HG02588 (cell line): Measurements from ENCODE around the gene TFCP2L1.

ENCODE experiments used
- ATAC-seq: cut with Tn5 transposase; IDR thresholded peaks from one replicate; pipeline ENCODE4 v1.9.1; 2021; ENCODE audit warnings: mild to moderate bottlenecking, moderate library complexity; ENCODE audit not compliant: unreplicated experiment

TFCP2L1 gene

DNA sequence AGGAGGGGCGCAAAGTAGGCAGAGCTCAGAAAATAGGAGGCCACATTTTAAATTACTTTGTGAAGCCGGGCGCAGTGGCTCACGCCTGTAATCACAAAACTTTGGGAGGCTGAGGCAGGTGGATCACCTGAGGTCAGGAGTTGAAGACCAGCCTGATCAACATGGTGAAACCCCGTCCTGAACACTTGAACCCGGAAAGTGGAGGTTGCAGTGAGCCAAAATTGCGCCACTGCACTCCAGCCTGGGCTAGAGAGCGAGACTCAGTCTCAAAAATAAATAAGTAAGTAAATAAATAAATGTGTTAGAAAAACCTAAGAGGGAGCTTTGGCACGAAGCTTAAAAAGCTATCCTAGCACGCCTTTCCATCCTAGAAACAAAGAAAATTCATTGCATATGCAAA is 105.5 kb downstream of the TFCP2L1 start:
- ATAC-seq, result no peak

- ATAC-seq, result no peak
These were observed 106.3 kb downstream of the TFCP2L1 start for GRCh38 chr2:121178730-121179129.

DNA sequence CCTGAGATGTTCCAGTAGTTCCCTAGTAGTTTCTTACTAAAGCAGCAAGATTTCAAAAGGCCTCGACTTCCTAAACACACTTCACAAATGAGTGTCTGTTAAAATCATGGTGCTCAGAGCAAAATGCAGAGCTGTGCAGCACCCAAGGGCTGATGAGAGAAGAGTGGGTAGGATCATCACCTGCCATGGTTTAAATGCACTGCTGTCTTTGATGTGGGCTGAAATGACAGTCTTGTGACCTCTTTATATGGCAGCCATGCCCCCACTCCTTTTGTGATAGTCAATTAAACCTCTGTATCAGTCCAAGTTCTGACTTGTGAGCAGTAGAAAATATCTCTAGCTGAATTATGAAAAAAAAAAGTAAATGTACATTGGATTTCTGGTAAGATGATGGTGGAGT is 107.1 kb downstream of the TFCP2L1 start:
- ATAC-seq, result no peak

GRCh38 chr2:121175326-121175725 is 109.7 kb downstream of the TFCP2L1 start:
- no peak for ATAC-seq

GRCh38 chr2:121173806-121174205 is 111.2 kb downstream of the TFCP2L1 start:
- ATAC-seq, result no peak

- ATAC-seq, result no peak
These were observed 111.9 kb downstream of the TFCP2L1 start for GRCh38 chr2:121173112-121173511.

- no peak for ATAC-seq
These were observed 112.5 kb downstream of the TFCP2L1 start for GRCh38 chr2:121172456-121172855.

- no peak for ATAC-seq
These were observed 113.3 kb downstream of the TFCP2L1 start for GRCh38 chr2:121171625-121172119.

DNA sequence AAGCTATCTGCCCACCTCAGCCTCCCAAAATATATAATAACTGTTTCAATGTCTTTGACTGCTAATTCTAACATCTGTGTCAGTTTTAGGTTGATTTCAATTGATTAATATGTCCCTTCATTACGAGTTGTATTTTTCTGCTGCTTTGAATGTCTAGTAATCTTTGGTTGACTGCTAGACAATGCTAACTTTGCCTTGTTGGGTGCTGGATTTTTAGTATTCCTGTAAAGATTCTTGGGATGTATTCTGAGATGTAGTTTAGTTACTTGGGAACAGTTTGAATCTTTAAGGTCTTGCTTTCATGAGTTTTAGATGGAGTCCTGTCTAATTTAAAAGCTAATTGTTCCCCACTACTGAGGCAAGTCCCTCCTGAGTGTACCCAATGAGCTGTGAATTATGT is 114.4 kb downstream of the TFCP2L1 start:
- ATAC-seq, result no peak

DNA sequence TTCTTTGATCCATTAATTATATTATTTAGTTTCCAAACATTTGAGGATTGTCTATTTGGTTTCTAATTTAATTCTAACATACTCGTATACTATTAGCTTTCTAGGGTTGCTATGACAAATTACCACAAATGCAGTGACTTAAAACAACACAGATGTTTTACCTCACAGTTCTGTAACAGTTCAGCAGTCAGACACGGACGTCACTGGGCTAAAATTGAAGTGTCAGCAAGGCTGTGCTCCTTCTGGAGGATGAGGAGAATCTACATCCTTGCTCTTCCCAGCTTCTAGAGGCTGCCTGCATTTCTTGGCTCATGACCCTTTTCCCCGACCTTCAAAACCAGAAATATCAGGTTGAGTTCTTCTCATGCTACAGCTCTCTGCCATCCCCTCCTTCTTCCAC is 117.6 kb downstream of the TFCP2L1 start:
- ATAC-seq, result no peak
